Mammary epithelial cell (primary cell): Measurements from ENCODE around the gene ATRX.

Source experiments
- CTCF ChIP-seq, 2 donors: IDR thresholded peaks in 1 of 2; conservative IDR thresholded peaks in 1 of 2; 2 replicates each; pipeline ENCODE4 v1.5.1; 2011 to 2012; ENCODE audit warnings: inconsistent platforms in 2 of 2, low read length in 2 of 2, mild to moderate bottlenecking in 2 of 2, control low read depth in 1 of 2, low read depth in 1 of 2; ENCODE audit not compliant: insufficient read depth in 1 of 2; ENCODE audit errors: extremely low read depth in 1 of 2
- EZH2 ChIP-seq: IDR thresholded peaks from 2 replicates; pipeline ENCODE4 v1.6.1; 2012; ENCODE audit warnings: low read length, inconsistent platforms, borderline replicate concordance

- TF ChIP-seq CTCF (conservative IDR thresholded peaks at IDR 0.05 in 1 of 2, IDR thresholded peaks at IDR 0.05 in 1 of 2; ENCODE audit: extremely low read depth in 1 of 2, insufficient read depth in 1 of 2, low read depth in 1 of 2, low read length in 2 of 2) = no peak
- TF ChIP-seq EZH2 = no peak
Observed at GRCh38 chrX:77749695-77750094, 36.3 kb downstream of the ATRX start.
